Activated CD4-positive, alpha-beta T cell treated with anti-CD3 and anti-CD28 coated beads for 4 hours (primary cell): Measurements from ENCODE around the gene NF1.
"Not testable (repeated sequence)": the region's sequence is repeated elsewhere in the genome, so short reads cannot be mapped to it uniquely, and the experiment has no call there.

Experiments used
- DNase-seq, 2 donors: peaks; one replicate each; pipeline ENCODE4 v3.0.0-alpha.2; 2020

NF1 gene

DNA sequence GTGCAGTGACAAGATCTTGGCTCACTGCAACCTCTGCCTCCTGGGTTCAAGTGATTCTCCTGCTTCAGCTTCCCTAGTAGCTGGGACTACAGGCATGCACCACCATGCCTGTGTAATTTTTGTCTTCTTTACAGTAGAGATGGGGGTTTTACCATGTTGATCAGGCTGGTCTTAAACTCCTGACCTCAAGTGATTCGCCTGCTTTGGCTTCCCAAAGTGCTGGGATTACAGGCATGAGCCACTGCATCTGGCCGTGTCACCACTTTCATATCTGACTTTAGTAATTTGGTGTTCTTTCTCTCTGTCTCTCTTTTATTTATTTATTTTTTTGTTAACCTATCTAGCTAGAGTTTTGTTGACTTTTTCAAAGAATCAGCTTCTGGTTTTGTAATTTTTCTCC, 103.9 kb downstream of the NF1 start:
- not testable (repeated sequence) for DNase-seq

DNA sequence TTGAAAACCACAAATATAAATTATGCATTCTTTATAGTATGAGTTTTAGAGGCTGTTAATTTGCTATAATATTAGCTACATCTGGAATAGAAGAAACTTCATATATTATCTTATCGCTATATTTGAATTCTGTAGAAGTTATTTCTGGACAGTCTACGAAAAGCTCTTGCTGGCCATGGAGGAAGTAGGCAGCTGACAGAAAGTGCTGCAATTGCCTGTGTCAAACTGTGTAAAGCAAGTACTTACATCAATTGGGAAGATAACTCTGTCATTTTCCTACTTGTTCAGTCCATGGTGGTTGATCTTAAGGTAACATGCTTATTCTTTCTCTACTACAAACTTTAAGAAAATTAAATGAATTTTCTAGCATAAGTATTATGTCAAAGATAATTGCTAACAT, 105.5 kb downstream of the NF1 start:
- DNase-seq = no peak

DNA sequence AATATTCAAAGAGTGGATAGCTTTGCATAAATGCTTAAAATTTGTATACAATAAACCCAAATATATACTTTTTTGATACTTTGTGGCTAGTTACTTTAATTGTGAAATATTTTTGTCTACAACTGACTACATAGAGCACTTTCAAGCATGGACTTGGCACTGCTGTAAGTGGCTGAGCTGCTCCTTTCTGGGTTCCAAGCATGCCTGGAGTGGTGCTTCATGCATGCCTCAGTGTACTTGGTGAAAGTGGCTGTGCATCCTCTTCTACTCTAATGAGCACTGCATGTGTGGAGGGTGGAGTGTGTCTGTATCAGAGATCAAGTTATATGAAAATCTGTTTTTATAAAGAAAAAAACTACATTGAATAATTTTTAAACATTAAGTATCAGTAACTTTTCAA, 108.2 kb downstream of the NF1 start:
- DNase-seq = no peak

DNA sequence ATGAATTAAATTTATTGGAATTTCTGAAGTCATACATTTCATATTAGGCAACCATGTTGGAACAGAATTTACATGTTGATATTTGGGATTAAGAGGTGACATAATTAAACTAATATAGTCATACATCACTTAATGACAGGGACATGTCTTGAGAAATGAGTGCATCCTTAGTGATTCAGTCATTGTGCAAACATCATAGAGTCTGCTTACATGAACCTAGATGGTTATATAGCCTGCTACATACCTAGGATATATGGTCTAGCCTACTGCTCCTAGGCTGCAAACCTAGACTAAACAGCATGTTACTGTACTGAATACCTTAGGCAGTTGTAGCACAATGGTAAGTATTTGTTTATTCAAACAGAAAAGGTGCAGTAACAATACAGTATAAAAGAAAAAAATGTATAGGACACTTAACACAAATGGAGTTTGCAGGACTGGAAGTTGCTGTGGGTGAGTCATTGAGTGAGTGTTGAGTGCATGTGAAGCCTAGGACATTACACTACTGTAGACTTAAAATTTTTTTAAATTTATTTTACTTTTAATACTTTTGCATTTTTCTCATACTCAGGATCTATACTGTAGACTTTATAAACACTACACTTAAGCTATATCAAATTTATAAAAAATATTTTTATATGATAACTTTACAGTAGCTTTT, 116.7 kb downstream of the NF1 start:
- DNase-seq = no peak

DNA sequence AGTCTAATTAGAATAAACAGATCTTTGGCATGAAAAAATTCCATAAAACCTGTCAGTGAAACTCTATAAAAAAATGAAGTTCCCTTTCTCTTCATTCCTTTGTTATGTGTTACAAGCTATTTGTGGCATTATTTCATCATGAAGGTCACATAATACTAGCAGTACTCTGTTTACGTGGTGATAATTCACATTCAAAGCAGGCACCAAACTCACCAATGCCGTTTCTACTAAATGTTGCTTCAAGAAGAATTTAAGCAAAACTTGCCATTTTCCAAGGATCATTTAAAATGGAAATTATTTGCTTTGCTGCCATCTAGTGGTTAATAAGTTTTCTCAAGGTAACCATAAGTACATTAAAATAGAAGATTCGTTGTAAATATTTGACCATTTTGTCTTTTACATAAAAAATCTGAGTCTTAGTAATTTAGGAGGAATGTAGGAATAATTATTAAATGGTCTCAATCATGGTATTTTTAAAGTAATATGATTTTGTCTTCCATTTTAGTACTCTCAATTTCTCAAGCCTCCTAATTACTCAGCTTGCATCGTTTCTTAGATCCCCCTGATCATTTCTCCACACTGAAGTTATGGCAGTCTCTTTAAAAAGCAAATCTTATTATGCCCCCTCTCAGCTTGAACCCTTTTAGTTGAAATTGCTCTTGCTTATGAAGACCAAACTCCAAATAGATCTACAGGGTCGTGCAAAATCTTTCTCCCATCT, 121.4 kb downstream of the NF1 start:
- DNase-seq = no peak

DNA sequence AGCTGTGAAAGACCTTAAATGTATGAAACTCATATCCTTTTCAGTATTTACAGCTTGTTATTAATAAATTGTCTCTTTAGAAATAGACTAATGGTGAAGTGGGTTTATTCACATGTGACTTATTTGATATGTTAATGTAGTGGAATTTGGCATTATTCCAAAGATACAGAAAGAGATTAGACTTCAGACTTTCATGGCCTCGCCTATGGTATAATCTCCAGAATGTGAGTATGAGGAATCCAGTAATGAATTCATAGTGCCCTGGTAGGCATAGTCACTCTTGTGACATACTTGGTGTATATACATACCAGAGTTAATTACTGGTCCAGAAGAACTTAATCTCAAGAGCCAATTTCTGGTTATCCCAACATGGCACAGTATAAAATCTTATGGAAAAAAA, 129.6 kb downstream of the NF1 start:
- no peak for DNase-seq

DNA sequence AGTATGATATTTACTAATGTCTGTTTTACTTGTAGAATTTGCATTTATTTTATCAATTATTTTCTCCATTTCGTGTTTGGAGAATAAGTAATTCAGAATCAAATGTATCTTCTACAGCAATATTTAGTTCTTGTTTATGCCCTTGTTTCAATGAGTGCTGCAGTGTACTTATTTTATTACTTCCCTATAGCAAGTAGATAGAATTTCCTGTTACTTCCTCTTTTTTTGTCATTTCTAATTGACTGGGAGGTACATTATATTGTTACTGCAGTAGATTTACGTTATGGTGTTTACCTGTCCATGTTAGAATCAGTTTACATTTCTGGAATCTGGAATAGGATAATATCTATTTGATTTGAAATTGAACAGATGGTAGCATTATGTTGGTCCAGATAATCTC, 131.1 kb downstream of the NF1 start:
- no peak for DNase-seq

DNA sequence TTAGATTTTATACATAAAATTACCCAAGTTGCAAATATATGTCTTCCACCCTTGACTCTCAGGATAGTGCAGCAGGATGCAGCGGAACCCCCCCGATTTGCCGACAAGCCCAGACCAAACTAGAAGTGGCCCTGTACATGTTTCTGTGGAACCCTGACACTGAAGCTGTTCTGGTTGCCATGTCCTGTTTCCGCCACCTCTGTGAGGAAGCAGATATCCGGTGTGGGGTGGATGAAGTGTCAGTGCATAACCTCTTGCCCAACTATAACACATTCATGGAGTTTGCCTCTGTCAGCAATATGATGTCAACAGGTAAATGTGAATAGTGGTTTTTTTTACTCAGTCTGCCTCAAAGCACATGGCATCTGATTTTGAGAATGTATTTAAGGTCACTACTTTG, 131.6 kb downstream of the NF1 start:
- no peak for DNase-seq

DNA sequence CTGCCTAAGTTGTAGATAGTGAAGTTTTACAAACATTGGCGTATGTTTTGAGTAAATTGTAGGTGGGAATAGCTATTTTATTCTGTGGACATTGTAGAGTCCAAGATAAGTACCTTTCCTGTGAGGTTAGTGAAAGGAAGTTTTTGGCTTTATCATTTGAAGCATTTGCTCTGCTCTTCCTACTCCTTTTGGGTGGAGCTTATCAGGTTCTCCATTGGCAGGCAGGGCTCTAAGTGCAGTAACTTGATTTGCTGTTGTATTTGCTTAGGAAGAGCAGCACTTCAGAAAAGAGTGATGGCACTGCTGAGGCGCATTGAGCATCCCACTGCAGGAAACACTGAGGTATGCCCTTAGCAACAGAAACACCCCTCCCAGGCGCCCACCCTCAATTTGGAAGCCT, 132.2 kb downstream of the NF1 start:
- no peak for DNase-seq

DNA sequence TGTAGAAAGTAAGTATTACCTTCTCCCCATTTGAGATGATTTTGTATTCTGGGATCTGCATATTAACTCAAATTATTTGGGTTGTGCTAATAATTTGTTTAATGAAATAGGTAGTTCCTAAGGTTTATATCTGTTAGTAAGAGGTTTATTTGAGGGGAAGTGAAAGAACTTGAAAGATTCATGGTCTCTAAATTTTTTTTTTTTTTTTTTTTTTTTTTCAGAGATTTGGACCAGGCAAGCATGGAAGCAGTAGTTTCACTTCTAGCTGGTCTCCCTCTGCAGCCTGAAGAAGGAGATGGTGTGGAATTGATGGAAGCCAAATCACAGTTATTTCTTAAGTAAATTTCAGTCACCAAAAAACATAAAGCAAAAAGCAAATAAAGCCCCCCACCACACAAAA, 137.1 kb downstream of the NF1 start:
- DNase-seq = no peak

DNA sequence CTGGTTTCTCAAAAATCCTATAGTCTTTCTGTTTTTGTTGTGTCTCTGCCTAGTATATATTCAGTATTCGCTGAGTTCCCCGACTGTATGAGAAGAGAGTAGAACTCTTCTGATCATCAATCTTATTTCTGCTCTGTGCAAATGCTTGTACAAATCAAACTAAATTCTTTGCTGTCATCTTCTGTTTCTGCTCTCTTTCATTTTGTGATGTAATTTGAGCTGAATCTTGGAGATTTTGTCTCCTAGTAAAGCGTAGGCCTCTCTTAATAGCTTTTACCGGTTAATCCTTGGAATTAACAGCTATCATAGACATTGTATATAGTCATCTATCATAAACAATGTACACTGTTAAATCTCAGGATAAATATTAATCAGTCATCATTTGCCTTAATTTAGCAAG, 140.3 kb downstream of the NF1 start:
- no peak for DNase-seq

DNA sequence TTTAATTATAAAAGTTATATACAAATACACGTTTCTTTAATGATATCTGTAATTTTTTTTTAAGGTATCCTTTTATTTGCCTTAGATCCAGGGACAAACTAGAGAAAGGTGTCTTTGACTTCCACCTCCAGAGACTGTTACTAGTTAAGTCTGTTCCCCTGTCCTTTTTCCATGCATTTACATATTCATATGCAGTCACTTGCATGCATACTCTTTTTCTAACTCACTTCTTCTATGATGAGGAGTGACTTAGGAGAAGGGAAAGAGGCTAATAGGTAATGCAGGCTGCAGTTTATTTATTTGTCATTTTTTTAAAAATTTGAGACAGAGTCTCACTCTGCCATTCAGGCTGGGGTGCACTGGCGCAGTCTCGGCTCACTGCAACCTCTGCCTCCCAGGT, 141.4 kb downstream of the NF1 start:
- DNase-seq = no peak

DNA sequence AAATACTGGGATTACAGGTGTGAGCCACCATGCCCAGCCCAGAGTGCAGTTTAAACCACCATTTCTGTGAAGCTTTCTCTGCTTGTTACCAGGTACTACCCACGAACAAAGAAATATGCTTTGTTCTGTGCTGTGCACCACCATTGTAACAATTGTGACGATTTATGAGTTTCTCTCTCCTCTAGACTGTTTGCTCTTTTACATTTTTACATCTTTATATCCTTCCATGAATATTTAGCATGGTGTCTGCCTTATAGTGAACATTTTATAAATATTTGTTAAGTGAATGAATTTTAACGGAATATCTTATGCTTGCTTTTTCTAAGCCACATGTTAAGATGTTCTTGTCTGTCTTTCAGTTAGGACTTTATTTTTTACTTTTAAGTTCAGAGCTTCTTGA, 141.9 kb downstream of the NF1 start:
- no peak for DNase-seq

DNA sequence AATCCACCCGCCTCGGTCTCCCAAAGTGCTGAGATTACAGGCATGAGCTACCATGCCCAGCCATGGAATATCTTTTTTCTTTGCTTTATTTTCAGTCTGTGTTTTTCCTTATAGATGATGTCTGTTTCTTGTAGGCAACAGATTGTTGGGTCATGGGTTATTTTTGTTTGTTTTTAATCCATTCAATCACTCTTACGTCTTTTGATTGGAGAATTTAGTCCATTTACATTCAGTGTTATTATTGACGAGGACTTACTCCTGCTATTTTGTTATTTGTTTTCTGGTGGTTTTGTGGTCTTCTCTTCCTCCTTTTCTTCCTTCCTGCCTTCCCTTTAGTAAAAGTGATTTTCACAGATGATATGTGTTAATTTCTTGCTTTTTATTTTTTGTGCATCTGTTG, 146.3 kb downstream of the NF1 start:
- DNase-seq = no peak

DNA sequence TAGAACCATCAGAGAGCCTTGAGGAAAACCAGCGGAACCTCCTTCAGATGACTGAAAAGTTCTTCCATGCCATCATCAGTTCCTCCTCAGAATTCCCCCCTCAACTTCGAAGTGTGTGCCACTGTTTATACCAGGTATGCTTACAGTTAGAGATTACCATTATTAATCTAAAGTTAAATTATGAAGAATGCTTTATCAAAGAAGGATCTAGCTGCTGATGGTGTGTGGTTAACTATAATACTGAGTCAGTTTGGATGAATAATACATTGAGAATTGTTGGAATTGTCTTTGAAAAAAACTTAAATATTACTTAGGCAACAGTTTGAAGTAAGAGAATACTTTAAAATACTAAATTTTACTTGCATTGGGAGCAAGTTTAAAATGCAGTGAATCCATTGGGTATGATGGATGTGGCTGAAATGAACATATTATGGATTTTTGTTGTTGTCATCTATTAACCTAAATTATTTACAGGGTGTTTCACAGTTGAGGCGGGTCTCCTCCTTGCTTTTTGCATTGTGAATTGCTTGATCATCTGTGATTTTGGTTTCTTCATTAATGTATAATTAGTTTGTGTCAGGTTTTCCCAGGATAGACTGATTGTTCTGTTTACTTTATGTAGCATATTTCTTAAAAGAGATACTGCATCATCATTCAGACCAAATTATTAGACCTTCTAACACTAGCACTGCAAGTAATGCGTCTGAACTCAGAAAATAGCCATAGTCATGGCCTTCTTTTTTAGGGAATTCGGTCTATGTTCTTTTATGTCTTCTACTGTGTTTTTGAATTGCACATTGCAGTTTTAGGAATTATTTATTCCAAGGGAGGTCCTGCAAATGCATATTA, 154.4 kb downstream of the NF1 start:
- DNase-seq = no peak

DNA sequence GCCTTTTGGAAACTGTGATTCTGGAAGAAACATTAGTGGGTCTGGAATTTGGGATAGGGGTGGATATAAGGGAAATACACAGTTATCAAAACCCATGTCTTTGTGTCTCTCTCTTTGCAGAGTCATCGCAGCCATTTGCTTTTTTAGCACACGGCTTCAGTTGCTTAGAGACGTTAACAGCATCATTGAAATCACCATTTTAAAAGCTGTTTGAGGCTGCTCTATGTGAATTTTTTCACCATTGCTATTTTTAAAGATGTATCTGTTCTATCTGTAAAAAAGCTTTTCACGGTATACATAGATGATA, 155.0 kb downstream of the NF1 start:
- no peak for DNase-seq

DNA sequence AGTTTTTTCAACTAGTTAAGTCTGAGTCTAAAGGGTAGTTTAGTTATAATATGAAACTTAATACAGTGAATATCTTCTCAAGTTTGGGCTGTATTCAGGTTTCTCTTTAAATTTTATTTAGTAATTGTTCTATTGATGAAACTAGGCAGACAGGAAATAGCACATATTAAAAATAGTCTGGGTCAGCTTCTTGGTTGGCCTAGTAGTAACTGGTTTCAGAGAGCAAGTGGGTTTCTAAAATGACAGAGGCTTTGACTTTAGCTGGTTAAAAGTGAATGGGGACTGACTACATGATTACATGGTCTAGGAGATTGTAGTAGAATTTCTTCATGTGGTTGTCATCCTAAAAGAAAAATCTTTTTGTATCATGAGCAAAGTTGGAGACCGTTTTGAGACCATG, 155.5 kb downstream of the NF1 start:
- no peak for DNase-seq

DNA sequence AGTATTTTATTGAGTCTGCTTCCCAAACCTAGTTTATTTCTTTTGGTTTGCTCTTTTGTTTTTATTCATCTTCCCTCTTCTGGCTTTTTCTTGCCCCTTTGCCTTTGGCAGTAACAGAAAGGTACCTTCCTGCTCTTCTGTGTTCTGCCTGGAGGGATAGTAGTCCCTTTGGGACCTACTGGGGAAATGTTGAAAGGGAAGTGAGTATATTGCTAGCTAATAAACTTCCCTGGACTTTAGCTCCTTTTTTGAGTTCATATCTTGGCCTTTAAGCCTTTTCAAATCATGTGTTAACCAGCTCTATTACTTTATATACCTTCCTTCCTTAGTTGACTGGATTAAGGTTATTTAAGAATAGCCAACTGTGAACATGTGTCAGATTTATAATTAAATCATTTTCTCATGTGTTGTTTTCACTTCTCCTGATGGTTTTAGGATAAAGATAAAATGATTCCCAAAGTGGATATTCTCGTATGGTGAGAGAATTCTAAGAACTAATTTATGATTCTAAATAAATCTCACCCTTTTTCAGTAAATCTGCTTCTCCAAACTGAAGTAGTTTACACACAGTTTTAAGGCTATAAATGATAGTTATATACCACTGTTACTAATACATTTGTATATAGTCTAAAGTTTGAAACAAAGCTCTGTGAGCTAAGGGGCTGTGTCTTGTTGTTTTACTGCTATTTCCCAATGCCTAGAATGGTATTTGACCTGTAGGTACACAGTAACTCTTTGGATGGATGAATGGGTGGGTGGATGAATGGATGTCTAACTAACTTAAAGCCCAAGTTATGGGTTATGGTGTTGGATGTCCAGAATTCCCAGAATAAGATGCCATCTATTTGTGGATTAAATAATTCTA, 156.6 kb downstream of the NF1 start:
- no peak for DNase-seq

DNA sequence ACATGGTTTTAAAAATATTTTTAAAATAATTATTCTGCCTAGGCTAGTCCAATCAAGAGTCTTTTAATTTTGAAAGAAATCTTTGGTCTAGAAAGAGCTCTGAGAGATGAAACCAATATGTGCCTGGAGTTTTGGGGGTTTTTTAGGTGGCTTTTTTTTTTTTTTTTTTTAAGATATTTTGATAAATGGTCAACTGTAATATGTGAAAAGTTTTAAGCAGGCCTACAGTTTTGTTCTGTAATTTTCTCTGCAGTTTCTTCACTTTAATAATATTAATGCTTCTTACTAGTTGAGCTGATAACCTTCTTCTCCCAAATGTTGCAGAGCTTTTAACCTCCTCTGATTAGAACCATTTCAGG, 157.2 kb downstream of the NF1 start:
- no peak for DNase-seq

DNA sequence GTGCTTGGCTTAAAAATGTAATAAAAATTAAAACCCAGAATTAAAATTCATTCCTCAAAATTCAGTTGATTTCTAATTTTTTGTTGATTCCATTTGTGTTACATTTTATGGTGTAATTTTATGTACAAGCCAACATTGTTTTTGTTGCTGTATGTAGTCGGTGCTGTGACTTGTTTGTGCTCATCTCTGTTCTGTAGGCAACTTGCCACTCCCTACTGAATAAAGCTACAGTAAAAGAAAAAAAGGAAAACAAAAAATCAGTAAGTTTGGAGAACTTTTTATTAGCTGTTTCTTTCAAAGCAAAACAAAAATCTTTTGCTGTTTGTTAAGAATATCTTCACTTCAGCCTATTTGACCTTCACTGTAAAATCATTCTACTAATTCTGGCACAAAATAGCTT, 158.0 kb downstream of the NF1 start:
- no peak for DNase-seq

DNA sequence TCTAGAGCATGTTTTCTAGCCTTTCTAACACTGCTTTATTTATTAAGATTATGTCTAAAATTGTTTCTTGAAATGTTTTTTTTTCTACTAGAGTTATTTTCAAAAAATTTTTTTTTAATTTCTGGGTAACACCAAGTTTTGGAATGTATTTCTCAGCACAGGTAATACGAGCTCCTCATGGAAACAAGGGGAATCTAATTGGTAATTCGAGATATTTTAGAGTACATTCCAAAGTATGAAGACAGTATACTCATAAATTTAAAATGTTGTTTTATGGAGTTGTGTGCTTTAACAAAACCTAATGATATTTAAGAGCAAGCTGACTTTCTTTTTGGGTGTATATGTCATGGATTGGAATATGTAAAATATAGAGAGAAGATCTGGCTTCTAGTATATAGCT, 159.9 kb downstream of the NF1 start:
- DNase-seq = no peak

DNA sequence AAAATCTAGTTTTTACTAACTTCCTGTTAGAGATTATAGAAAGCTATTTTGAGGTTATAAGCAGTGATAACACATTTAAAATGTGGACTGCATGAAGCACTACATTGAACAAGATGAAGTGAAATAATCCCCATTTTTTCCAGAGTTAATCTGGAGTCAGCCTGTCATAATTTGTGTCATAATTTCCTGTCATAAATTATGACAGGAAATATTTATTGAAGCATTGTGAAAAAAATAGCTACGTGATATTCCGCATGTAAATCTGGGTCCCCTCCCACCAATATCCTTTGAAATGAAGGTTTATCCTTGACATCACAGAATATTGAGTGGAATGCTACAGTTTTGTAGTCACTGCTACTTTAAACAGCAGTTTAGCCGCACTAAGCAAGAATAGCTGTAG, 162.2 kb downstream of the NF1 start:
- no peak for DNase-seq

DNA sequence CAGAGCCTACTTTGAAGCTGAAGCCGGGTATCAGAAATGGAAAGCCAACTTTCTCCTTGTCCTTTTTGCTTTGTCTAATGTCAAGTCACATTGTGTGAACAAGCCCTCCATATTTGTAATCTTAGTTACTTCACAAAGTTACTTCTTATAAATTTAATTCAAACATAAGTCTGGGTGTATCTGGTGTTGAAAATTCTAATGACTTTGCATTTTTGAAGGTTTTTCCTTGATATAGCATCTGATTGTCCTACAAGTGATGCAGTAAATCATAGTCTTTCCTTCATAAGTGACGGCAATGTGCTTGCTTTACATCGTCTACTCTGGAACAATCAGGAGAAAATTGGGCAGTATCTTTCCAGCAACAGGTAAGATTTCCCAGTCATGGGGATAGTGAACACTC, 165.4 kb downstream of the NF1 start:
- no peak for DNase-seq

DNA sequence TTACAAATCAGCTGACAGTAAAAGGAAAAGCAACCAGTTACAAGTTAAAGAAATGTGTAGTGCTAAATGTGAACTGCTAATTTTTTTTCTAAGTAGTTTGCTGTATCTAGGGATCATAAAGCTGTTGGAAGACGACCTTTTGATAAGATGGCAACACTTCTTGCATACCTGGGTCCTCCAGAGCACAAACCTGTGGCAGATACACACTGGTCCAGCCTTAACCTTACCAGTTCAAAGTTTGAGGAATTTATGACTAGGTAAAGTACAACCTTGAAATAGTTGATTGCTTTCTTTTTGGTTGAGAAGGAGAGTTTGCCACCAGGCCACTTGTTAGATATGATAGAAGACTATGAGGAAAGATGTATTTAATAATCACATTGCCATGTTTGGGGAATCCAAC, 166.8 kb downstream of the NF1 start:
- no peak for DNase-seq
